GM23248 (cell line): ENCODE results near the gene KCND2. TPM values are rescaled to one million over a fixed set of nuclear protein-coding genes. Genes with fewer than 3 reads are reported as not detected.

ENCODE experiments used
- DNase-seq: peaks from one replicate; pipeline ENCODE4 v3.0.0-alpha.2; 2015
- H2AFZ ChIP-seq: fragments of 200-600 bp; sonication (generic); 2 replicates; pipeline ENCODE4 v1.6.1; 2016; ENCODE audit warnings: antibody characterized with exemption
- H3F3A ChIP-seq: fragments of 200-600 bp; sonication (generic); 2 replicates; pipeline ENCODE4 v1.6.1; 2016; ENCODE audit warnings: mild to moderate bottlenecking, antibody characterized with exemption, mixed run types; ENCODE audit not compliant: insufficient read depth
- H3K27ac ChIP-seq: fragments of 200-600 bp; sonication (generic); 2 replicates; pipeline ENCODE4 v1.5.1; 2016; ENCODE audit warnings: mild to moderate bottlenecking
- H3K27me3 ChIP-seq: fragments of 200-600 bp; sonication (generic); replicated peaks from 2 replicates; pipeline ENCODE4 v1.6.1; 2016; ENCODE audit warnings: mild to moderate bottlenecking; ENCODE audit not compliant: insufficient read depth
- H3K36me3 ChIP-seq: fragments of 200-600 bp; sonication (generic); 2 replicates; pipeline ENCODE4 v1.6.1; 2016; ENCODE audit warnings: low read depth, mild to moderate bottlenecking
- H3K4me1 ChIP-seq: fragments of 200-600 bp; sonication (generic); 2 replicates; pipeline ENCODE4 v1.6.1; 2016; ENCODE audit warnings: mild to moderate bottlenecking; ENCODE audit not compliant: insufficient read depth
- H3K4me2 ChIP-seq: fragments of 200-600 bp; sonication (generic); one replicate; pipeline ENCODE4 v1.6.1; 2016; ENCODE audit warnings: mild to moderate bottlenecking; ENCODE audit not compliant: unreplicated experiment
- H3K4me3 ChIP-seq: fragments of 200-600 bp; sonication (generic); 2 replicates; pipeline ENCODE4 v1.5.1; 2016; ENCODE audit warnings: mild to moderate bottlenecking
- H3K79me2 ChIP-seq: fragments of 200-600 bp; sonication (generic); 2 replicates; pipeline ENCODE4 v1.6.1; 2016; ENCODE audit warnings: mild to moderate bottlenecking; ENCODE audit not compliant: insufficient read depth
- H3K9ac ChIP-seq: fragments of 200-600 bp; sonication (generic); 2 replicates; pipeline ENCODE4 v1.6.1; 2016; ENCODE audit warnings: mild to moderate bottlenecking
- H3K9me2 ChIP-seq: fragments of 200-600 bp; sonication (generic); 2 replicates; pipeline ENCODE4 v1.6.1; 2016; ENCODE audit warnings: mixed run types, mild to moderate bottlenecking, moderate library complexity; ENCODE audit not compliant: insufficient read depth
- H3K9me3 ChIP-seq: fragments of 200-600 bp; sonication (generic); one replicate; pipeline ENCODE4 v1.6.1; 2017; ENCODE audit warnings: low read depth
- H4K20me1 ChIP-seq: fragments of 200-600 bp; sonication (generic); 2 replicates; pipeline ENCODE4 v1.6.0; 2016; ENCODE audit not compliant: insufficient read depth
- EZH2 ChIP-seq: fragments of 200-600 bp; sonication (generic); IDR thresholded peaks from 2 replicates; pipeline ENCODE4 v1.6.1; 2018; ENCODE audit warnings: antibody characterized with exemption, mild to moderate bottlenecking; ENCODE audit not compliant: insufficient read depth, poor library complexity, severe bottlenecking
- EZH2phosphoT487 ChIP-seq: fragments of 200-600 bp; sonication (generic); IDR thresholded peaks from 2 replicates; pipeline ENCODE4 v1.6.1; 2018; ENCODE audit warnings: antibody characterized with exemption, moderate library complexity, mild to moderate bottlenecking, low read depth; ENCODE audit not compliant: insufficient read depth
- WGBS, 2 experiments: methylation state at CpG; one replicate each; pipeline ENCODE4 v1.1.6; 2015 to 2017; ENCODE audit warnings: low lambda C conversion rate in 2 of 2, low coverage in 1 of 2; ENCODE audit errors: missing lambda C conversion rate in 2 of 2; 5-methylcytosine and 5-hydroxymethylcytosine counted together
- in situ Hi-C: fragments of 300-500 bp; cut with MboI; formaldehyde crosslinking; loops from 2 replicates; pipeline ENCODE4 v1.15.0; 2020
- polyA plus RNA-seq: library from polyadenylated mRNA; unstranded; fragments of >200 nt; fragmentation: Nextera tagmentation; extraction: Ambion mirVana; gene quantifications from 2 replicates; pipeline ENCODE4 v1.2.1, GENCODE V29; 2016
- total RNA-seq: library from RNA; depleted of rRNA; stranded (reverse); fragments of >200 nt; shearing (Covaris generic); gene quantifications from 2 replicates; pipeline ENCODE4 v1.2.3, GENCODE V29; 2014

The KCND2 gene
- total and polyA plus RNA-seq, 2 experiments from 2014 or later: 0.35 to 1.5 TPM

DNA sequence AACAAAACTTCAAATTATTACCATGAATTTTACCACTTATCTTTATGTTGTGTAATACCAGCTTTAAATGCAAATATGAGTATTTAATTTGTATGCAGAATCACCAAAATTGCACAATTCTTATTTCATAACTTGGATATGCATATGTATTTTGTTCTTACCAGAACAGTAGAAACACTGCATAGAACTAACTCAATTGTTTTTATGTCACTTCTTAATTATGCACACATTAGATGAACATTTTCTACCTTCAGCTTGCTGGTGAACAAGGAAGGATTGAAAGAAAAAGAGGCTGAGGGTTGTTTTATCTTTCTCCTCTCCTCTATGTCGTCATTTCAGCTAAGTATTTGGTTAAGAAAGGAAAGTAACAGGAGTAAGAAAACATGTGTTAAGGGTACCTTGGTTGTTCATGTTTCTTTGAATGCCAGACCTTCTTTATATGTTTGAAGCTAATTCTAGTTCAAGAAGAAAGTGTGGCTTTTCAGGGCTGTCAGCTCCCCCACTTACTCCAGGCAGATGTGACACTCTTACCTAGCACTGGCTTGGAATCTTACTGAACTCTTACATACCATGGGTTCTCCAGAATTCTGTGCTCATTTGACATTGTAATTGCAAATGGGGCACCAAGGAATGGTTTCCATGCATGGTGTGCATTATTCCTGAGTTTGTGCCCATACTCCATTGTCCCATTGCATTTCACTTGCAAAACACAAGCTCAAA is 436.4 kb downstream of the KCND2 start:
- no peaks in the 10 kb centered on the region for H3K27me3 ChIP-seq
- no peaks in the 10 kb centered on the region for H3K9me3 ChIP-seq
- no peak overlapping the region for H3K9ac ChIP-seq
- H3K4me2 ChIP-seq: no peak overlapping the region
- H4K20me1 ChIP-seq: no peaks in the 10 kb centered on the region
- in situ Hi-C loops: no loop called here
- no peak overlapping the region for H3K27ac ChIP-seq
- H3K9me2 ChIP-seq: no peaks in the 10 kb centered on the region
- no peaks in the 10 kb centered on the region for H3K79me2 ChIP-seq
- H3K36me3 ChIP-seq: no peaks in the 10 kb centered on the region
- no peaks in the 10 kb centered on the region for H3K4me1 ChIP-seq
- 26 to 36% methylated on average over 1 of the region's 1 CpG for WGBS, 2 experiments
- no peak overlapping the region for H2AFZ ChIP-seq
- no peaks in the 10 kb centered on the region for H3F3A ChIP-seq
- TF ChIP-seq EZH2phosphoT487 (no peak), EZH2 (no peak)
- H3K4me3 ChIP-seq: no peak overlapping the region
- DNase-seq: no peak

- Histone ChIP-seq H3F3A (no peaks in the 10 kb centered on the region), H3K4me3 (no peak overlapping the region), H3K4me2 (no peak overlapping the region), H3K27ac (no peak overlapping the region), H3K9ac (no peak overlapping the region), H3K27me3 (no peaks in the 10 kb centered on the region), H3K79me2 (no peaks in the 10 kb centered on the region), H2AFZ (no peak overlapping the region), H3K9me2 (no peaks in the 10 kb centered on the region), H3K36me3 (no peaks in the 10 kb centered on the region), H4K20me1 (no peaks in the 10 kb centered on the region), H3K9me3 (no peaks in the 10 kb centered on the region), H3K4me1 (no peaks in the 10 kb centered on the region)
- 40 to 68% methylated on average over 1 of the region's 1 CpG for WGBS, 2 experiments
- in situ Hi-C loops: no loop called here
- no peak for TF ChIP-seq EZH2
- no peak for TF ChIP-seq EZH2phosphoT487
- no peak for DNase-seq
Measured at GRCh38 chr7:120709972-120710320, 437.0 kb downstream of the KCND2 start.

GRCh38 chr7:120714945-120715344 is 442.0 kb downstream of the KCND2 start:
- Histone ChIP-seq H3F3A (no peaks in the 10 kb centered on the region), H3K4me3 (no peak overlapping the region), H3K36me3 (no peaks in the 10 kb centered on the region), H3K79me2 (no peaks in the 10 kb centered on the region), H3K27ac (no peak overlapping the region), H3K27me3 (peaks cover 5% of the 10 kb centered on the region; the same call in 1 of the 2 replicates), H3K9me2 (no peaks in the 10 kb centered on the region), H3K4me1 (no peaks in the 10 kb centered on the region), H3K9me3 (no peaks in the 10 kb centered on the region), H3K9ac (no peak overlapping the region), H2AFZ (no peak overlapping the region), H3K4me2 (no peak overlapping the region), H4K20me1 (no peaks in the 10 kb centered on the region)
- TF ChIP-seq EZH2 (no peak), EZH2phosphoT487 (no peak)
- in situ Hi-C loops: no loop called here
- 22 to 33% methylated on average over 3 of the region's 3 CpGs for WGBS, 2 experiments
- DNase-seq: peak; percentile 55

- Histone ChIP-seq H2AFZ (no peak overlapping the region), H3K9me2 (no peaks in the 10 kb centered on the region), H3K4me1 (no peaks in the 10 kb centered on the region), H3K36me3 (no peaks in the 10 kb centered on the region), H3K79me2 (no peaks in the 10 kb centered on the region), H3K27ac (no peak overlapping the region), H3K9ac (no peak overlapping the region), H3F3A (no peaks in the 10 kb centered on the region), H4K20me1 (no peaks in the 10 kb centered on the region), H3K4me2 (no peak overlapping the region), H3K9me3 (no peaks in the 10 kb centered on the region), H3K4me3 (no peak overlapping the region), H3K27me3 (peaks cover 5% of the 10 kb centered on the region; the same call in 1 of the 2 replicates)
- no peak for DNase-seq
- in situ Hi-C loops: no loop called here
- TF ChIP-seq EZH2 (no peak), EZH2phosphoT487 (no peak)
- WGBS, 2 experiments: 32 to 36% methylated on average over 2 of the region's 2 CpGs
Measured at GRCh38 chr7:120716307-120716706, 443.3 kb downstream of the KCND2 start.

DNA sequence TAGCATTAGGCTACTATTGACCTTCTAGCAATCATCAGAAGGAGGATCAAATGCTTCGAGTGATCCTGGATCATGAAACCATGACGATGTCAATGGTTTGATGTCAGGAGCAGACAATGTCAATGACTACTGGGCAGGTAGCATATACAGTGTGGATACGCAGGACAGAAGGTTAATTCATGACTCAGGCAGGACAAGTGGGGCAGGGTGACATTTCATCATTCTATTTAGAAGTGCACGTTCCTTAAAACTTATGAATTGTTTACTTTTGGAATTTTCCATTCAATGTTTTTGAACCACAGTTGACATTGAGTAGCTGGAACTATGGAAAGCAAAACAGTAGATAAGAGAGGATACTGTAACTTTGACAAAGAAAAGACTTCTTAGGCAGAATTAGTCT is 444.2 kb downstream of the KCND2 start:
- 51 to 52% methylated on average over 4 of the region's 4 CpGs for WGBS, 2 experiments
- H3K27ac ChIP-seq: no peak overlapping the region
- no peaks in the 10 kb centered on the region for H4K20me1 ChIP-seq
- in situ Hi-C loops: no loop called here
- no peak overlapping the region for H2AFZ ChIP-seq
- no peak overlapping the region for H3K4me3 ChIP-seq
- H3K9me2 ChIP-seq: no peaks in the 10 kb centered on the region
- no peak overlapping the region for H3K4me2 ChIP-seq
- H3K9me3 ChIP-seq: no peaks in the 10 kb centered on the region
- H3K36me3 ChIP-seq: no peaks in the 10 kb centered on the region
- TF ChIP-seq EZH2 (no peak), EZH2phosphoT487 (no peak)
- DNase-seq: no peak
- no peaks in the 10 kb centered on the region for H3F3A ChIP-seq
- no peak overlapping the region for H3K9ac ChIP-seq
- H3K27me3 ChIP-seq: peaks cover 5% of the 10 kb centered on the region; the same call in 1 of the 2 replicates
- no peaks in the 10 kb centered on the region for H3K79me2 ChIP-seq
- H3K4me1 ChIP-seq: no peaks in the 10 kb centered on the region
